ENCODE results near the gene GJA4. TPM values are rescaled to one million over a fixed set of nuclear protein-coding genes. Genes with fewer than 3 reads are reported as not detected.

GJA4 gene
- not detected in 2 replicates for total RNA-seq

GRCh38 chr1:34792868-34793727, at the start of gene GJA4:
Gene GJA4 (plus strand): TSS chr1:34792999. CDS start chr1:34794214, 1,215 bp downstream.
- Mint-ChIP-seq H3K4me1 (ENCODE audit: low read depth) (peaks cover 4% of the 10 kb centered on the region), H3K9me3 (no peaks in the 10 kb centered on the region), H3K36me3 (ENCODE audit: low read depth) (no peaks in the 10 kb centered on the region), H3K27ac (no peak within 1 kb of the TSS), H3K4me3 (ENCODE audit: low read depth) (no peak within 1 kb of the TSS), H3K27me3 (ENCODE audit: low read depth) (peaks cover 22% of the 10 kb centered on the region)
- DNase-seq (ENCODE audit: low spot score) = no peak
- intact Hi-C loops (cut with micrococcal nuclease) = no loop called here

DNA sequence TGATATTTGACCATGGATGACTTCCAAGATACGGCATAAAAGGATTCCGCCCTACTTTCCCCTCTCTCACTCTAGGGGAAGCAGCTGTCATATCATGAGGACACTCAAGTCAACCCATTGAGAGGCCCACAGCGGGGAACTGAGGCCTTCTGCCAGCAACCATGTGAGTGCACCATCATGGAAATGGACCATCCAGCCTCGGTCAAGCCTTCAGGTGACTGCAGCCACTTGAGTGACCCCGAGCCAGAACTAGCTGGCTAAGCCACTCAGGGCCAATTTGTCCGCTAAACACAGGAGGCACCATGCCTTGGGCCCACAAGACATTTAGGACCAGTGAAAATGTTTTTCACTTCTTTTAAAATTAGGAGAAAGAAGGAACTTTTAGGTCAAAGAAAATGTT, 49.0 kb upstream of the GJA4 start:
- Mint-ChIP-seq H3K4me1 (ENCODE audit: low read depth) (no peaks in the 10 kb centered on the region), H3K4me3 (ENCODE audit: low read depth) (no peak overlapping the region), H3K36me3 (ENCODE audit: low read depth) (no peaks in the 10 kb centered on the region), H3K27ac (no peak overlapping the region), H3K27me3 (ENCODE audit: low read depth) (peaks cover 6% of the 10 kb centered on the region), H3K9me3 (no peaks in the 10 kb centered on the region)
- intact Hi-C loops (cut with micrococcal nuclease) = loop anchor here (5.0 kb wide), 1 partner anchor 281 kb away; no protein-coding TSS in a partner anchor
- no peak for DNase-seq (ENCODE audit: low spot score)

DNA sequence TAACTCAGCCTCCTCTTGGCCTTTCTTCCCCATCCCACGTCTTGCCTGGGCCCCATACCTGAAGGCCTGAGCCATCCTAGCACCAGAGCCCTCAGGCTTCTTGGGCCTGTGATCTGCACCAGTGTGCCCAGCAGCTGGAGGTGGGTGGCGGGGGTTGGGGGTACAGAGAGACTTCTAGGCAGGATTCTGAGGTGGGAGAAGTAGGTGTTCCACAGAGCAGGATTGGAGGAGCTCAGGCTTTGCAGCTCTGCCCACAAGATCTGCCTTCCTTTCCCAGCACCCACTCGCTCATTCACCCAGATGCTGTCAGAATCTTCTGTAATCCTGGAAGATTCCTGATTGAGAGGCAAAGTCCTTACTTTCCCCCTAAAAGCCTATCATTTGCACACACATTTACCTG, 47.9 kb upstream of the GJA4 start:
- no peak overlapping the region for H3K4me3 Mint-ChIP-seq (ENCODE audit: low read depth)
- DNase-seq (ENCODE audit: low spot score) = no peak
- H3K36me3 Mint-ChIP-seq (ENCODE audit: low read depth) = no peaks in the 10 kb centered on the region
- intact Hi-C loops (cut with micrococcal nuclease) = loop anchor here (5.0 kb wide), 1 partner anchor 283 kb away; no protein-coding TSS in a partner anchor
- H3K4me1 Mint-ChIP-seq (ENCODE audit: low read depth) = no peaks in the 10 kb centered on the region
- no peaks in the 10 kb centered on the region for H3K9me3 Mint-ChIP-seq
- H3K27me3 Mint-ChIP-seq (ENCODE audit: low read depth) = peaks cover 6% of the 10 kb centered on the region
- H3K27ac Mint-ChIP-seq = no peak overlapping the region

GRCh38 chr1:34745666-34746065, 47.1 kb upstream of the GJA4 start:
- intact Hi-C loops (cut with micrococcal nuclease) = no loop called here
- Mint-ChIP-seq H3K27me3 (ENCODE audit: low read depth) (peaks cover 3% of the 10 kb centered on the region), H3K27ac (no peak overlapping the region)

GRCh38 chr1:34746101-34746500, 46.7 kb upstream of the GJA4 start:
- H3K4me1 Mint-ChIP-seq (ENCODE audit: low read depth) = no peaks in the 10 kb centered on the region
- H3K9me3 Mint-ChIP-seq = no peaks in the 10 kb centered on the region
- no peak overlapping the region for H3K4me3 Mint-ChIP-seq (ENCODE audit: low read depth)
- no peaks in the 10 kb centered on the region for H3K36me3 Mint-ChIP-seq (ENCODE audit: low read depth)
- intact Hi-C loops (cut with micrococcal nuclease) = no loop called here
- DNase-seq (ENCODE audit: low spot score) = no peak
- H3K27ac Mint-ChIP-seq = no peak overlapping the region
- peaks cover 3% of the 10 kb centered on the region for H3K27me3 Mint-ChIP-seq (ENCODE audit: low read depth)

More at GRCh38 chr1:34745666-34746065, 47.1 kb upstream of the GJA4 start:
- H3K9me3 Mint-ChIP-seq = no peaks in the 10 kb centered on the region
- H3K36me3 Mint-ChIP-seq (ENCODE audit: low read depth) = no peaks in the 10 kb centered on the region
- no peak overlapping the region for H3K4me3 Mint-ChIP-seq (ENCODE audit: low read depth)
- H3K4me1 Mint-ChIP-seq (ENCODE audit: low read depth) = no peaks in the 10 kb centered on the region
- DNase-seq (ENCODE audit: low spot score) = no peak

DNA sequence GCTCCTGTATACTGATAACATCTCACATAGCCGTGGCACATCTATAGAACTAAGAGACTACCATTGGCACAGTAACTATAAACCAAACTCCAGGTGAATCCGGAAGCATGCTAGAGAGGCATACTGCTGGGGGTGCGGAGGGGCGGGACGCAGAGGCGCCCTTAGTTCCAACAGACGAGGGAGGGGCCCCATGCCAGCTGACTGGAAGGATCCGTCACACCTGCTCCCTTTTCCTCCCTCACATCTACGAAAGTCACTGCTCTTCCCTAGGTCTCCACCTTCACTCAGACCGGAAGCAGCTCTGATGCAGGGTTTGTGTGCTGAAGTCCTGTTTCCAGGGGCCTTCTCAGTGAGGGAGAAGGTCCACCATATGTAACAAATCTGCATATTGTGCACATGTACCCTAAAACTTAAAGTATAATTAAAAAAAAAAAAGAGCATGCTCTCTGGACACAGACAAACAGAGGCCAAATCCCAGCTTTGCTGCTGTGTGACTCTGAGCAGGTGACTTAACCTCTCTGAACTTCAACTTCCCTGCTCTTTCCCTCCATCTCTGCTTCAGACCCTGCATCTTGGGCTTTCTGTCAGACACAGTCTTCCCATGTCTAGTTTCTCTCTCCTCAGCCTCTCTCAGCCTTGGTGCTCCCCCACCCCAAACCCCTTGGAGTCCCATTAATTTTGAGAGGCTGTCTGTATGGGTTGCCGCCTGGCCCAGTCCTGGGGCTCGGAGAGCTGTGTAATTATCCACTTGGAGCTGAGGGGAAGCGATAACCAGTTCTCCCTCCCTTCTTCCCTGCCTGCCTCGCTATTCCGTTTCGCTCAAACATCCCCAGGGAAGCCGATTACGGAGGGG, 45.8 kb upstream of the GJA4 start:
- no peak for DNase-seq (ENCODE audit: low spot score)
- intact Hi-C loops (cut with micrococcal nuclease) = no loop called here
- peaks cover 3% of the 10 kb centered on the region for H3K27me3 Mint-ChIP-seq (ENCODE audit: low read depth)
- H3K36me3 Mint-ChIP-seq (ENCODE audit: low read depth) = no peaks in the 10 kb centered on the region
- H3K4me1 Mint-ChIP-seq (ENCODE audit: low read depth) = no peaks in the 10 kb centered on the region
- no peaks in the 10 kb centered on the region for H3K9me3 Mint-ChIP-seq
- H3K4me3 Mint-ChIP-seq (ENCODE audit: low read depth) = no peak overlapping the region
- no peak overlapping the region for H3K27ac Mint-ChIP-seq

DNA sequence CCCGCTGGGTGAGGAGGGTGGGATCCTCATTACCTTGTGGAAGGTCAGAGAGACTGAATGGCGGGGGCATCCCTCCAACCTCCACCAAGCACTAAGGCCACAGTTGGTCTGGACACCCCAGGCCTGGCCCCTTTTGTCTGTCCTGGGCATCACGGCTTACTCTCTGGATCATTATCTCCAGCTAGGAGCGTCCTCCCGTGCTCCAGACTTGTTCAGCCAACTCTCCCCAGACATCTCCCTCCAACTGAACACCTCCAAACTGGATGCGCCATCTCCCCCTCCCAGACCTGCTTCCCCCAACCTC, 45.2 kb upstream of the GJA4 start:
- Mint-ChIP-seq H3K27me3 (ENCODE audit: low read depth) (no peaks in the 10 kb centered on the region), H3K4me3 (ENCODE audit: low read depth) (no peak overlapping the region), H3K9me3 (no peaks in the 10 kb centered on the region), H3K36me3 (ENCODE audit: low read depth) (no peaks in the 10 kb centered on the region), H3K4me1 (ENCODE audit: low read depth) (no peaks in the 10 kb centered on the region), H3K27ac (no peak overlapping the region)
- intact Hi-C loops (cut with micrococcal nuclease) = no loop called here
- no peak for DNase-seq (ENCODE audit: low spot score)

GRCh38 chr1:34749992-34750391, 42.8 kb upstream of the GJA4 start:
- intact Hi-C loops (cut with micrococcal nuclease) = no loop called here
- H3K27ac Mint-ChIP-seq = no peak overlapping the region
- peaks cover 3% of the 10 kb centered on the region for H3K27me3 Mint-ChIP-seq (ENCODE audit: low read depth)
- H3K4me3 Mint-ChIP-seq (ENCODE audit: low read depth) = no peak overlapping the region
- H3K9me3 Mint-ChIP-seq = no peaks in the 10 kb centered on the region
- DNase-seq (ENCODE audit: low spot score) = no peak
- H3K36me3 Mint-ChIP-seq (ENCODE audit: low read depth) = no peaks in the 10 kb centered on the region
- H3K4me1 Mint-ChIP-seq (ENCODE audit: low read depth) = no peaks in the 10 kb centered on the region

DNA sequence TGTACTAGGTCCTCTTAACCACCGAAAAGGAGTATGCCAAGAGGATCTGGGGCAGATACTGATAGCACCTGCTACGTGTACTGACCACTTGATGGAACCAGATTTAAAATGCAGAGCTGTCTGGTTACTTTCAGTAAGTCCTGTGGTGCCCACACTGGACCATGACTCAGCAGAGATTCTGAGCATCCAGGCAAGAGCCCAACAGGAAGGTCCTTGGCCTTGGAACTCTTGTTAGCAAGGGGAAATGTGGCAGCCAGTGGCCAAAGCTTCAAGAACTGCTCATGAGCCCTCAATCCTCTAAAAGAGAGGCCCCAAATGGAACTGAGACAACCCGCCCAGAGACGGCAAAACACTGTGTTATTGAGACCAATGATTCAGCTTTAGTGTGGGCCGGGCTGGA, 42.2 kb upstream of the GJA4 start:
- H3K4me3 Mint-ChIP-seq (ENCODE audit: low read depth) = no peak overlapping the region

DNA sequence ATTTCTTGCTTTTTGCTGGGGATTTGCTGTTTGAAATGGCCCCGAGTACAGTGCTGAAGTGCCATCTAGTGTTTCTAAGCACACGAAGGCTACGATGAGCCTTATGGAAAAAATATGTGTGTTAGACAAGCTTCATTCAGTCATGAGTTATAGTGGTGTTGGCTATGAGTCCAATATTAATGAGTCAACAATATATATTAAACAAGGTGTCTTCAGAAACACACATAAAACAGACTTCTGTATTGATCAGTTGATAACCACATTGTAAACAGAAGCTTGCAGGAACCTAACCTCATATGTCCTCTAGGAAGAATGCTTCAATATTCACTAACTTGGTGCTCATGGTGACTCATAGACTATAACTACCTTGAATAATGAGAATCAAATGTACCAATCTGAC, 39.6 kb upstream of the GJA4 start:
- Mint-ChIP-seq H3K27ac (no peak overlapping the region), H3K27me3 (ENCODE audit: low read depth) (peaks cover 3% of the 10 kb centered on the region), H3K4me3 (ENCODE audit: low read depth) (no peak overlapping the region), H3K4me1 (ENCODE audit: low read depth) (no peaks in the 10 kb centered on the region), H3K36me3 (ENCODE audit: low read depth) (no peaks in the 10 kb centered on the region), H3K9me3 (no peaks in the 10 kb centered on the region)
- intact Hi-C loops (cut with micrococcal nuclease) = no loop called here
- no peak for DNase-seq (ENCODE audit: low spot score)

More for the DNA sequence above, 42.2 kb upstream of the GJA4 start:
- Mint-ChIP-seq H3K9me3 (no peaks in the 10 kb centered on the region), H3K36me3 (ENCODE audit: low read depth) (no peaks in the 10 kb centered on the region), H3K27me3 (ENCODE audit: low read depth) (peaks cover 3% of the 10 kb centered on the region), H3K27ac (no peak overlapping the region), H3K4me1 (ENCODE audit: low read depth) (no peaks in the 10 kb centered on the region)
- intact Hi-C loops (cut with micrococcal nuclease) = no loop called here
- no peak for DNase-seq (ENCODE audit: low spot score)

DNA sequence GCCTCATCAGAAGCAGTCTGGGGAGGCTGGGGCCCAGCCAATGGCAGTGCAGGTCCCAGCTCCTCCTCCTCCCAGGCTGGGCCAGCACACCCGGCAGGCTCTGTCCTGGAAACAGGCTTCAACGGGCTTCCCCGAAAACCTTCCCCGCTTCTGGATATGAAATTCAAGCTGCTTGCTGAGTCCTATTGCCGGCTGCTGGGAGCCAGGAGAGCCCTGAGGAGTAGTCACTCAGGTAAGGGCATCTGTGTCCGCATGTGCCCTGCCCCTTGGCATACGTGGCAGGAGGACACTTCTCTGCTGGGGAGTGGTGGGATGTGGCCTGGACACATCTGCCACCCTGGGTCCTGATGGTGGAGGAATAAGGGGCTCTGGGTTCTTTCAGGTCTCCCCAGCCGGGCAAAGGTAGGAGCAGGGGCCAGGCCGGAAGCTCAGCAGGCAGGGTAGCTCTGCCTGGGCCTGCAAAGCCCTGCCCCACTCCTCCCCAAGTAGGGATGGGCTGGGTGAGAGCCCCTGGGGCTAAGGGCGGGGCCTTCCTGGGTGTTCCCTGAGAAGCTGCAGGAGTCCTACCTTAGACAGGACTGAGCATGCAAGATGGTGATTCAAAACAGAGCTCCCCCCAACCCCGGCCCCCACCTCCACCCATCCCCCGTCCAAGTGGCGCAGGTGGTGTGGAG, 37.7 kb upstream of the GJA4 start, which contains the start of gene GJB5:
TSS of gene GJB5 (plus strand) at position 84 of the 674 bp plus-strand sequence. CDS start 2,284 bp downstream, outside the sequence.
- no peaks in the 10 kb centered on the region for H3K4me1 Mint-ChIP-seq (ENCODE audit: low read depth)
- DNase-seq (ENCODE audit: low spot score) = no peak
- H3K9me3 Mint-ChIP-seq = no peaks in the 10 kb centered on the region
- H3K4me3 Mint-ChIP-seq (ENCODE audit: low read depth) = no peak within 1 kb of the TSS
- H3K36me3 Mint-ChIP-seq (ENCODE audit: low read depth) = no peaks in the 10 kb centered on the region
- no peak within 1 kb of the TSS for H3K27ac Mint-ChIP-seq
- peaks cover 3% of the 10 kb centered on the region for H3K27me3 Mint-ChIP-seq (ENCODE audit: low read depth)
- intact Hi-C loops (cut with micrococcal nuclease) = no loop called here

DNA sequence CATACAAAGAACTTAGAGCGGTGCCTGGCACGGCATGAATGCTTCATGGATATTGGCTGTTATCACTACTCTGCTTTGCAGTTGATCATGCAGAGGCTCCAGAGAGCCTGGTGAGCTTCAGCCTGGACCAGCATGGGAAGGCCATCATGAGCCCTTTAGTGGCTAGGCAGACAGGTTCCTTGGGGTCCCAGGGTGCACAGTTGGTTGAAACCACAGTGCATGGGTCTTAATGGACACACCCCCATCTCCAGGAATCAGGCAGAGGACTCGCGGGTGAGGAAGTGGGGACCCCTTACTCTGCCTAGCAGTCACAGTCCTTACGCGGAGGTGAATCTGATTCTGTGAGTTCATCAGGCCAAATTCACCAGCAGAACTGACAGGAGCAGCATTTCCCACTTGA, 36.8 kb upstream of the GJA4 start:
- no peaks in the 10 kb centered on the region for H3K4me1 Mint-ChIP-seq (ENCODE audit: low read depth)
- DNase-seq (ENCODE audit: low spot score) = no peak

More for the DNA sequence above, 36.8 kb upstream of the GJA4 start:
- no peak overlapping the region for H3K4me3 Mint-ChIP-seq (ENCODE audit: low read depth)
- intact Hi-C loops (cut with micrococcal nuclease) = no loop called here
- H3K36me3 Mint-ChIP-seq (ENCODE audit: low read depth) = no peaks in the 10 kb centered on the region
- no peaks in the 10 kb centered on the region for H3K9me3 Mint-ChIP-seq
- no peak overlapping the region for H3K27ac Mint-ChIP-seq
- H3K27me3 Mint-ChIP-seq (ENCODE audit: low read depth) = peaks cover 3% of the 10 kb centered on the region

Measured in activated T-helper 2 cell treated with anti-CD3 and anti-CD28 coated beads, Interferon-gamma antibody, Interleukin-2, Interleukin-4, amounts not matched to agents 10 μg/mL and 5 μg/mL and 100 μg/mL, durations not matched to agents 14 hours and 24 hours and 36 hours (primary cell).